CD4-positive, CD25-positive, alpha-beta regulatory T cell (primary cell): ENCODE measurements around the gene PAK1. TPM values are rescaled to one million over a fixed set of nuclear protein-coding genes. Genes with fewer than 3 reads are reported as not detected.

Source experiments
- ATAC-seq, 2 donors: fragments of 150-1000 bp; cut with Tn5 transposase; one replicate each; pipeline ENCODE4 v1.10.0; 2021; ENCODE audit warnings: low read depth in 2 of 2, moderate number of reproducible peaks in 2 of 2, moderate library complexity in 1 of 2
- DNase-seq, 3 donors: peaks; one replicate each; pipeline versions ENCODE4 v3.0.0 to v3.0.0-alpha.2; 2012 to 2022; ENCODE audit warnings: mixed read lengths in 1 of 3
- H3K27ac ChIP-seq: one replicate; pipeline ENCODE4 v1.7.0; 2013; ENCODE audit warnings: mild to moderate bottlenecking, low read length; ENCODE audit not compliant: insufficient read depth, poor library complexity, severe bottlenecking
- H3K27me3 ChIP-seq: one replicate; pipeline ENCODE4 v1.7.0; 2013; ENCODE audit warnings: low read length; ENCODE audit not compliant: control insufficient read depth, insufficient read depth
- H3K36me3 ChIP-seq: one replicate; pipeline ENCODE4 v1.7.0; 2013; ENCODE audit warnings: mild to moderate bottlenecking, low read length, moderate library complexity; ENCODE audit not compliant: control insufficient read depth, insufficient read depth
- H3K4me1 ChIP-seq: 2 replicates; pipeline ENCODE4 v1.7.0; 2013; ENCODE audit warnings: mild to moderate bottlenecking, low read length; ENCODE audit not compliant: insufficient read depth, control insufficient read depth, poor library complexity, severe bottlenecking
- H3K4me3 ChIP-seq: one replicate; pipeline ENCODE4 v1.7.0; 2013; ENCODE audit warnings: low read depth, mild to moderate bottlenecking, low read length, moderate library complexity
- H3K9me3 ChIP-seq, 2 experiments: 1 replicate in 1 of 2; 2 replicates in 1 of 2; pipeline ENCODE4 v1.7.0; 2013; ENCODE audit warnings: low read length in 2 of 2, mild to moderate bottlenecking in 1 of 2, moderate library complexity in 1 of 2; ENCODE audit not compliant: control insufficient read depth in 2 of 2
- H3K27ac Mint-ChIP-seq, 3 donors: one replicate each; pipeline ENCODE4 v1.8.0; 2020 to 2022; ENCODE audit warnings: mild to moderate bottlenecking in 3 of 3, mixed read lengths in 3 of 3, moderate library complexity in 2 of 3
- H3K27me3 Mint-ChIP-seq: one replicate; pipeline ENCODE4 v1.8.0; 2022; ENCODE audit warnings: mild to moderate bottlenecking, mixed read lengths
- H3K36me3 Mint-ChIP-seq: one replicate; pipeline ENCODE4 v1.8.0; 2020; ENCODE audit warnings: mixed read lengths
- H3K4me1 Mint-ChIP-seq, 4 donors: one replicate each; pipeline ENCODE4 v1.8.0; 2020 to 2022; ENCODE audit warnings: mixed read lengths in 4 of 4, mild to moderate bottlenecking in 1 of 4
- H3K4me3 Mint-ChIP-seq, 4 donors: one replicate each; pipeline ENCODE4 v1.8.0; 2020 to 2022; ENCODE audit warnings: mild to moderate bottlenecking in 4 of 4, mixed read lengths in 4 of 4, moderate library complexity in 3 of 4
- H3K9me3 Mint-ChIP-seq, 7 donors: one replicate each; pipeline ENCODE4 v1.8.0; 2020 to 2022; ENCODE audit warnings: mixed read lengths in 7 of 7, mild to moderate bottlenecking in 3 of 7, moderate library complexity in 2 of 7
- polyA plus RNA-seq, 4 donors: library from polyadenylated mRNA; unstranded; fragments of 300-500 nt; fragmentation: Illumina TruSeq; gene quantifications; one replicate each; pipeline ENCODE4 v1.2.3, GENCODE V29; 2021
- total RNA-seq: library from RNA; stranded (reverse); gene quantifications from one replicate; pipeline ENCODE4 v1.2.3, GENCODE V29; 2022

PAK1 gene
- total and polyA plus RNA-seq, 5 donors from 2014 or later = 8.0 to 15.3 (median 13.8) TPM

- no peaks in the 10 kb centered on the region for H3K9me3 ChIP-seq
- no peaks in the 10 kb centered on the region for H3K36me3 ChIP-seq
- H3K27me3 Mint-ChIP-seq = peaks cover 64% of the 10 kb centered on the region
- H3K4me3 ChIP-seq = peak overlapping the region; percentile 1
- peak overlapping the region; percentile 48 to 90 (median 83) for H3K4me3 Mint-ChIP-seq
- H3K36me3 Mint-ChIP-seq = no peaks in the 10 kb centered on the region
- no peak overlapping the region for H3K27ac ChIP-seq
- H3K4me1 ChIP-seq = peaks cover 12% of the 10 kb centered on the region
- DNase-seq = peak; percentile 28 to 51 (median 50)
- H3K27me3 ChIP-seq = peaks cover 44% of the 10 kb centered on the region
- H3K9me3 Mint-ChIP-seq = peaks cover 0 to 2% (median 0%) of the 10 kb centered on the region in 7 donors
- peaks cover 0 to 25% (median 11%) of the 10 kb centered on the region in 4 donors for H3K4me1 Mint-ChIP-seq
- H3K27ac Mint-ChIP-seq = peak overlapping the region; percentile 59 to 98 (median 91)
- ATAC-seq = peak; percentile 47 to 60
Observed at GRCh38 chr11:77472991-77473800, 698 bp downstream of the PAK1 start.

GRCh38 chr11:77471558-77472193 lies 2.2 kb downstream of the PAK1 start:
- peak overlapping the region; percentile 48 to 90 (median 72) for H3K4me3 Mint-ChIP-seq
- Histone ChIP-seq H3K27ac (no peak overlapping the region), H3K4me3 (no peak overlapping the region), H3K9me3 (no peaks in the 10 kb centered on the region), H3K36me3 (no peaks in the 10 kb centered on the region), H3K27me3 (peaks cover 46% of the 10 kb centered on the region), H3K4me1 (peaks cover 12% of the 10 kb centered on the region)
- H3K27ac Mint-ChIP-seq = no peak overlapping the region
- peaks cover 0 to 25% (median 11%) of the 10 kb centered on the region in 4 donors for H3K4me1 Mint-ChIP-seq
- DNase-seq = peak in 1 of 3 donors; percentile 26
- peaks cover 77% of the 10 kb centered on the region for H3K27me3 Mint-ChIP-seq
- H3K9me3 Mint-ChIP-seq = peaks cover 0 to 2% (median 0%) of the 10 kb centered on the region in 7 donors
- no peak for ATAC-seq
- H3K36me3 Mint-ChIP-seq = no peaks in the 10 kb centered on the region

DNA sequence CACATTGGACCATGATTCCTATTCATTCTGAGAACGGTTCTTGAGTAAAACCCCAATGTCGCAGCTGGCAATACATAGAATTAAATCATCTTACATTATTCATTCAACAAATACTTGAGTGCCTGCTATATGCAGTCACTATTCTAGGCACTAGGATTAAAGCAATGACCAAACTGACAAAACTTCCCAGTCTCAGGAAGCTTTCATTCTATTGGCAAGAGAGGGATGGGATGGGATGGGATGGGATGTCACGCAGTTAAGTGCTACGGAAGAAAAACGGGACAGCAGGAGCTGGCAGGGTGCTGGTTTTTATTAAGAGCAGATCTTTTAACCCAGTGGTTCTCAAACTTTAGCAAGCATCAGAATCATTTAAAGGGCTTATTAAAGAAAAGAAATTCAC lies 2.9 kb downstream of the PAK1 start:
- H3K4me3 ChIP-seq = no peak overlapping the region
- Mint-ChIP-seq H3K4me1 (peaks cover 0 to 25% (median 11%) of the 10 kb centered on the region in 4 donors), H3K4me3 (peak overlapping the region in 2 of 4 donors; percentile 7 to 48), H3K36me3 (no peaks in the 10 kb centered on the region), H3K27ac (no peak overlapping the region), H3K9me3 (peaks cover 0 to 2% (median 0%) of the 10 kb centered on the region in 7 donors), H3K27me3 (peaks cover 84% of the 10 kb centered on the region)
- DNase-seq = no peak
- peaks cover 12% of the 10 kb centered on the region for H3K4me1 ChIP-seq
- H3K36me3 ChIP-seq = no peaks in the 10 kb centered on the region
- no peak overlapping the region for H3K27ac ChIP-seq
- no peaks in the 10 kb centered on the region for H3K9me3 ChIP-seq
- no peak for ATAC-seq
- H3K27me3 ChIP-seq = peaks cover 46% of the 10 kb centered on the region

GRCh38 chr11:77470504-77470903 lies 3.4 kb downstream of the PAK1 start:
- H3K27ac Mint-ChIP-seq = no peak overlapping the region
- no peak overlapping the region for H3K4me3 ChIP-seq
- no peaks in the 10 kb centered on the region for H3K36me3 ChIP-seq
- no peak overlapping the region for H3K27ac ChIP-seq
- peaks cover 0 to 2% (median 0%) of the 10 kb centered on the region in 7 donors for H3K9me3 Mint-ChIP-seq
- H3K27me3 Mint-ChIP-seq = peaks cover 81% of the 10 kb centered on the region
- no peak for ATAC-seq
- no peaks in the 10 kb centered on the region for H3K36me3 Mint-ChIP-seq
- peaks cover 46% of the 10 kb centered on the region for H3K27me3 ChIP-seq
- H3K4me3 Mint-ChIP-seq = peak overlapping the region in 1 of 4 donors; percentile 48
- H3K9me3 ChIP-seq = no peaks in the 10 kb centered on the region
- peaks cover 12% of the 10 kb centered on the region for H3K4me1 ChIP-seq
- no peak for DNase-seq
- peaks cover 0 to 24% (median 11%) of the 10 kb centered on the region in 4 donors for H3K4me1 Mint-ChIP-seq

- Histone ChIP-seq H3K4me1 (peaks cover 6% of the 10 kb centered on the region), H3K27me3 (peaks cover 43% of the 10 kb centered on the region), H3K9me3 (no peaks in the 10 kb centered on the region), H3K27ac (no peak overlapping the region), H3K4me3 (no peak overlapping the region), H3K36me3 (no peaks in the 10 kb centered on the region)
- Mint-ChIP-seq H3K4me3 (no peak overlapping the region), H3K9me3 (peaks cover 0 to 2% (median 0%) of the 10 kb centered on the region in 7 donors), H3K36me3 (no peaks in the 10 kb centered on the region), H3K4me1 (peaks cover 0 to 10% (median 4%) of the 10 kb centered on the region in 4 donors), H3K27me3 (peaks cover 70% of the 10 kb centered on the region), H3K27ac (no peak overlapping the region)
- DNase-seq (no peak), ATAC-seq (no peak)
Observed at GRCh38 chr11:77468527-77468926, 5.4 kb downstream of the PAK1 start.

DNA sequence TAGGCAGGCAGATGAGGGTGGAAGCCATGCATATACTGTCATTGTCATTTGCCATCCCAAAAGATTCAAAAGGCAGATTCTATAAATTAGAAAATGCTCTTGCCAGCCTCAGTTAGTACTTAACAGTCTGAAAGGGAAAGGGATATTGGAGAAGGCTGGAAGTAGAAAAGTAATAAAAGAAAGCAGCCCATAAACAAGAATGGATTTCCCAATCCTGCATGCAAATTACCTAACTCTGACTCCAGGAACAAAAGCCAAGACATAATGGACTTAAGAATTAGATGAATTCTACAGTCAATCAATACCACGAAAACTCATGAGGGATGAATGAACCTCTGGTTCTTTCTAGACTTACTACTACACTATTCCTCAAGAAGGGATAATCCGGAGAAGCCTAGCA lies 5.9 kb downstream of the PAK1 start:
- ATAC-seq (no peak), DNase-seq (no peak)
- Histone ChIP-seq H3K9me3 (no peaks in the 10 kb centered on the region), H3K36me3 (no peaks in the 10 kb centered on the region), H3K27me3 (peaks cover 46% of the 10 kb centered on the region), H3K4me3 (no peak overlapping the region), H3K27ac (no peak overlapping the region), H3K4me1 (peaks cover 1% of the 10 kb centered on the region)
- peaks cover 70% of the 10 kb centered on the region for H3K27me3 Mint-ChIP-seq
- no peak overlapping the region for H3K27ac Mint-ChIP-seq
- no peaks in the 10 kb centered on the region for H3K36me3 Mint-ChIP-seq
- H3K9me3 Mint-ChIP-seq = peaks cover 0 to 2% (median 0%) of the 10 kb centered on the region in 7 donors
- no peak overlapping the region for H3K4me3 Mint-ChIP-seq
- H3K4me1 Mint-ChIP-seq = peaks cover 0 to 10% (median 4%) of the 10 kb centered on the region in 4 donors

DNA sequence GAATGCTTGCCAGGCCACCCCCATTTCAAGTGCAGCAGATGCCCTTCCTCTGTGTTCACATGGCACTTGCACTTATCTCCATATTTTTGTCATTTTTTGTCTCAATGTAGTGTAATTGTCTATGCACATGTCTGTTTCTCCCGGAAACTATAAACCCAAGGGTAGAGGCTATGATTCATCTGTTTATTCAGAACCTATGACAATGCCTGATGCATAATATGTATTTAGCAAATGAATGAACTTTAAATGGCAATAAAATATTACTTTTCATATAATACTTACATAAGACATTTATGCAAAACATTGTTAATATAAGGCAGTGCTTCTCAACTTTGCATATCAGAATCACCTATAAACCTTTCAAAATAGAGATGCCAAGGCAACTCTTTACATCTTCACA lies 6.7 kb downstream of the PAK1 start:
- H3K27me3 ChIP-seq = peaks cover 38% of the 10 kb centered on the region
- H3K4me1 ChIP-seq = no peaks in the 10 kb centered on the region
- H3K9me3 Mint-ChIP-seq = peaks cover 0 to 2% (median 0%) of the 10 kb centered on the region in 7 donors
- no peak for ATAC-seq
- H3K4me1 Mint-ChIP-seq = peaks cover 0 to 4% (median 1%) of the 10 kb centered on the region in 4 donors
- DNase-seq = no peak
- no peak overlapping the region for H3K4me3 ChIP-seq
- no peak overlapping the region for H3K4me3 Mint-ChIP-seq
- H3K27ac Mint-ChIP-seq = peak overlapping the region in 1 of 3 donors; percentile 32
- H3K36me3 ChIP-seq = no peaks in the 10 kb centered on the region
- H3K9me3 ChIP-seq = no peaks in the 10 kb centered on the region
- H3K27ac ChIP-seq = no peak overlapping the region
- no peaks in the 10 kb centered on the region for H3K36me3 Mint-ChIP-seq
- H3K27me3 Mint-ChIP-seq = peaks cover 63% of the 10 kb centered on the region
